Astrocyte of the spinal cord (primary cell): ENCODE data around the gene WDR62.

Source experiments
- DNase-seq: peaks from one replicate; pipeline ENCODE4 v3.0.0; 2011; ENCODE audit warnings: low read depth, low spot score
- H3K4me3 ChIP-seq: 2 replicates; pipeline ENCODE4 v1.5.1; 2011; ENCODE audit warnings: low read depth, mild to moderate bottlenecking, low read length, moderate library complexity
- CTCF ChIP-seq: IDR thresholded peaks from 2 replicates; pipeline ENCODE4 v1.5.1; 2012; ENCODE audit warnings: low read depth, mild to moderate bottlenecking, low read length, inconsistent platforms
- in situ Hi-C: cut with HindIII; loops from 2 replicates; pipeline ENCODE4 v1.10.0; 2017; ENCODE audit warnings: low sequenced_read_pairs

The WDR62 gene

GRCh38 chr19:36108684-36109083, 54.0 kb downstream of the WDR62 start:
- in situ Hi-C loops = no loop called here
- TF ChIP-seq CTCF = no peak
- no peak overlapping the region for H3K4me3 ChIP-seq
- no peak for DNase-seq

GRCh38 chr19:36110487-36111199, 55.9 kb downstream of the WDR62 start, which contains the start of gene OVOL3:
TSS of gene OVOL3 (plus strand) at chr19:36111143. CDS start at chr19:36111203, 60 bp downstream.
- in situ Hi-C loops = no loop called here
- no peak for DNase-seq
- no peak within 1 kb of the TSS for H3K4me3 ChIP-seq
- no peak for TF ChIP-seq CTCF

- in situ Hi-C loops = no loop called here
- no peak overlapping the region for H3K4me3 ChIP-seq
- DNase-seq = no peak
- TF ChIP-seq CTCF = no peak
These were observed 56.5 kb downstream of the WDR62 start for GRCh38 chr19:36111200-36111539.

- no peak for DNase-seq
- TF ChIP-seq CTCF = no peak
- in situ Hi-C loops = no loop called here
- H3K4me3 ChIP-seq = no peak overlapping the region
These were observed 58.0 kb downstream of the WDR62 start for GRCh38 chr19:36112678-36113077.

GRCh38 chr19:36113425-36113824, 58.7 kb downstream of the WDR62 start:
- in situ Hi-C loops = no loop called here

GRCh38 chr19:36113894-36114720, 59.4 kb downstream of the WDR62 start:
- no peak for DNase-seq
- TF ChIP-seq CTCF = peak; percentile 26
- H3K4me3 ChIP-seq = peak overlapping the region; percentile 95
- in situ Hi-C loops = no loop called here

More at GRCh38 chr19:36113425-36113824, 58.7 kb downstream of the WDR62 start:
- peak overlapping the region; percentile 95 for H3K4me3 ChIP-seq
- TF ChIP-seq CTCF = no peak
- DNase-seq = no peak
